GM12874 (cell line): ENCODE measurements around the gene RXRG.

ENCODE experiments used
- CTCF ChIP-seq: IDR thresholded peaks from 2 replicates; pipeline ENCODE4 v1.5.1; 2011; ENCODE audit warnings: low read depth, mild to moderate bottlenecking, control low read depth, low read length, moderate library complexity; ENCODE audit not compliant: insufficient read depth

The RXRG gene

GRCh38 chr1:165481820-165482532 lies 37.0 kb upstream of the RXRG start:
- no peak for TF ChIP-seq CTCF

GRCh38 chr1:165476776-165477175 lies 31.9 kb upstream of the RXRG start:
- no peak for TF ChIP-seq CTCF

GRCh38 chr1:165474196-165474595 lies 29.3 kb upstream of the RXRG start:
- TF ChIP-seq CTCF: no peak

GRCh38 chr1:165473081-165473480 lies 28.2 kb upstream of the RXRG start:
- no peak for TF ChIP-seq CTCF

- no peak for TF ChIP-seq CTCF
These were observed 23.9 kb upstream of the RXRG start for GRCh38 chr1:165468726-165469249.

GRCh38 chr1:165468253-165468652 lies 23.3 kb upstream of the RXRG start:
- TF ChIP-seq CTCF: no peak

- TF ChIP-seq CTCF: no peak
These were observed 22.8 kb upstream of the RXRG start for GRCh38 chr1:165467706-165468105.
